ENCODE results near the gene AP2M1.
A peak's percentile ranks its signal among the peaks of the same experiment; 100 is the strongest.

The AP2M1 gene

DNA sequence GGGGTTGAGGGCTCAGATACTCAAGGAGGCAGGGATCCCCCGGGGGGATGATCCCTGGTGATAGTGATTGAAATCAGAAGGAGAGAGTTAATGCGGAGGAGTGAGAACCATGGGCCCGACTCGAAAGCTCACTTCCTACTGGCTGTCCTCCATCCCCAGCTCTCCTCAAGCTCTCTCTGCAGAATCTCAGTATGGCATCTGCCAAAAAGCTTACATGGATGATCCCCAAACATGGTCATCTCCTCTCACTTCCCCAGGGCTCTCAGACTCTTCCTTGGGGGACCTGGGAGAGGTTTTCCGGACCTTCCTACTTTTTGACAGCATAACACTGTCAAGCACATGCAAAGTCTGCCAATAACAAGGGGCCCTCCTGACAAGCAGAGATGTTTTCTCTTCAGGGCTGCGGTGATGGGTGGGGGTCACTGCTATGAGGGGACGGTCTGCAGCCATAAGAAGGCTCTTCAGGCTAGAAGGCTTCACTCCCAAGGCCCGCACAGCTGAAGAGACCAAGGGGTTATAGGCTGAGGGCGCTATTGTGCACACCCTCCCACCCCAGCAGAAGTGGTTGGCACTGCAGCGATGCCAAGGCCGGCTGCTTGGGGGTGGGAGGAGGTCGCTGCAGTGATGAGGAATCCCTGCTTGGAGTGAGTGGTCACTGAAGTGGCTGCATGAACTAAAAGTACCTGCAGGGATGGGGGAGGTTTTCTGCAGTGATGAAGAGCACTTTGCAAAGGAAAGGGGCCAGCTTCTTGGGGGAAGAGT, 53.9 kb downstream of the AP2M1 start:
- no peak for DNase-seq (ENCODE audit: low spot score)

DNA sequence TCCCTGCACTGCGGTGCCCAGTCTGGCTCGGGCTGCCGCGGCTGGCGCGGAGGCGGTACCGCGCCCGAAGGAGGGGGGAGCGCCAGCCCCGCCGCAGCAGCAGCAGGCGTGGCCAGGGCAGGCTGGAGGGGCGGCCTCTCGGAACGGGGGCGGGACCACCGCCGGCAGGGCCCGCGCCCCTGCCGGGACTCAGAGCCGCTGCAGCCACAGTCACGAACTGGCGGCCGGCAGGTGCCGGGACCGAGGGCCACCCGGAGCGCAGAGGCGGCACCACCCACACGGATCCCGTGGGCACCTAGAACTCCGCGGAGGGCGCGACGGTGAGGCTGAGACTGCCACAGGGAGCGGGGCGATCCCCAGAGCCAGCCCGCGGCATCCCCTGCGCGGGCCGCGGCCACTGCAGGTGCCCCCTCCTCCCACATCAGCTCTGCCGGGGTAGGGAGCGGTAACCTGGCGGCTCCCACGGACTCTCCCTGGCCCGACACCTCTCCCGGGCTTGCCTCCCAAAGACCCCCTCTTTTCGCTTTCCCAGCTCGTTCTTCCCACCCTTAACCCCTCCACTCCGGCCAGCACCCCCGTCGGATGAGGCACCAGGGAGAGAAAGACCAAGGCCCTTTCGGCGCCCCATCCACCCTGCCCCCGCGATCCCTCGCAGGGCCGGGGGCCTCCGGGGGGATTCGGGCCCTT, 54.9 kb downstream of the AP2M1 start, which contains the start of gene VWA5B2:
Gene VWA5B2 (plus strand): TSS at position 192 of the 687 bp plus-strand sequence. CDS start 944 bp downstream, outside the sequence.
- peak; percentile 70 for DNase-seq (ENCODE audit: low spot score)

DNA sequence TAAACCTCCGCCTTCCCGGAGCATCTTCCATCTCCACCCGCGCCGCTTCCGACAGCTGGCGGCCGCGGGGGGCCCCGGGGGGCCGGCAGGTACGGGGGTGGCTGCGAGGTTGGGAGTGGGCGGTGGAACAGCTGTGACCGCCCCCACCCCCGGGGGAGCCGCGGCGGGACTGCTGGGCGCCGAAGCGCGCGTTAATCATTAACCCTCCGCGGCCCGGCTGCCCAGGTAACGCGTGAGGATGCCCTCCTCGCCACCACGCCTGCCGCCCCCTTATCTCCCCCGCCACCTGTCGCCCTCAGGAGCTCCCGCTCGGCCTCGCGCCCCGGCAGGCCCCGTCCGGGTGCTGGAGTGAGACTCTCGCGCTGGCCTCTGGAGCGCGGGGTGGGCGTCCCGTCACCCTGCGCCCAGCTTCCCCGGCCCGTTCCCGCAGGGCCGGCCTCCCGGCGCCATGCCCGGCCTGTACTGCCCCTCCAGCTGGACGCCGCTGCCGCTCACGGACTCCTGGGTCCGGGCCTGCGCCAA, 55.5 kb downstream of the AP2M1 start:
- DNase-seq (ENCODE audit: low spot score), result no peak

DNA sequence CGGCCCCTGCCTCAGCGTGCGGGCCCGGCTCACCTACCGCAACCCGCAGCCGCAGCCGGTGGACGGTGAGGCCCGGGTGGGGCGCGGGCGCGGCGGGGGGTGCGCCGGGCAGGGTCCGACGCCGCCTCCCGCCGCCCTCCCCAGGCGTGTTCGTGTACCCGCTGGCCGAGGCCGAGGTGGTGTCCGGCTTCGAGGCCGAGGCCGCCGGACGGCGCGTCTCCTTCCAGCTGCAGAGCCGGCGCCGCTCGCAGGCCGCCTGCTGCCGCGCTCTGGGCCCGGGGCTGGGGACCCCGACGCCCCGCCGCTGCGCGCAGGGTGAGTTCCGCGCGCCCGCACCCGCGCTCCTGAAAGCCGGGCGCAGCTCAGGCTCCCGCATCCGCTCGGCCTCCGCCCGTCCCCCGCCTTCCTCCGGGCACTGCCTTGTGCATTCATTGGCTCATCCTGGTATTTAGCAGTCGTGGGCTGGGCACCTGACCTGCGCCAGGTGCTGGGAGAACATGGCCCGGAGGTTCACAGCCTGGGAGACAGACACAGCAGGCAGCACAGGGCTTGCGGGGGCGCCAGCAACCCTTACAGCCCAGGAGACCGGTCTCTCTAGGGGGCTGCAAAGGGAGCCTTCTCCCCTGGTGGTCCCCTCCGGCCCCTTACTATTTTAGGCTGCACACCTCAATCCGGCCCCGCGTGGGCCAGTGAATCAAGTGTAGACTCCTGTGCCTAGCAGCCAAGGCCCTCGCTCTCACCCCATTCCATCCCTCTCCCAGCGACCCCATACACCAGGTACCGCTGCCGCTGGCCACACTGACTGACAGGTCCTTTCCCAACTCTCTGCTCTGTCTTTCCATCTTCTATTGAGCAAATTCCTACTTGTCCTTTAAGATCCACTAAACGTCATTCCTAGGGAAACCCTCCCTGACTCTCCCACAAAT, 56.2 kb downstream of the AP2M1 start:
- DNase-seq (ENCODE audit: low spot score), result no peak

DNA sequence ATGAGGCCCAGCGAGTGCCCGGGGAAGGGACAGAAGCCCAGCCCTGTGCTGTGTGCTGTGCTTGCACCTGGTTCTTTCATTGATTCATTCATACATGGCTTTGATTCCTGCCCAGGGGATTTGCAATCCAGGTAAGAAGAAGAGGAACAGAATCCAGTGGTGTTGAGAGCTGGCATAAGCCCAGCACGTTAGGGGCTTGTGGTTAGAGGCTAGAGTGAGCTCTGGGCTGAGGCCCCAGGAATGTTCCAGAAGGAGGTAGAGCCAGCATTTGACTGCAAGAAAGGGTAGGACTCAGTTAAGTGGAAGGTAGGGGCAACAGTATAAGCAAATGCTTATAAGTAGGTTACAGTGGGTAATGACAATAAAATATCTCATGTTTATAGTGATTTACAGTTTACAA, 57.0 kb downstream of the AP2M1 start:
- no peak for DNase-seq (ENCODE audit: low spot score)

DNA sequence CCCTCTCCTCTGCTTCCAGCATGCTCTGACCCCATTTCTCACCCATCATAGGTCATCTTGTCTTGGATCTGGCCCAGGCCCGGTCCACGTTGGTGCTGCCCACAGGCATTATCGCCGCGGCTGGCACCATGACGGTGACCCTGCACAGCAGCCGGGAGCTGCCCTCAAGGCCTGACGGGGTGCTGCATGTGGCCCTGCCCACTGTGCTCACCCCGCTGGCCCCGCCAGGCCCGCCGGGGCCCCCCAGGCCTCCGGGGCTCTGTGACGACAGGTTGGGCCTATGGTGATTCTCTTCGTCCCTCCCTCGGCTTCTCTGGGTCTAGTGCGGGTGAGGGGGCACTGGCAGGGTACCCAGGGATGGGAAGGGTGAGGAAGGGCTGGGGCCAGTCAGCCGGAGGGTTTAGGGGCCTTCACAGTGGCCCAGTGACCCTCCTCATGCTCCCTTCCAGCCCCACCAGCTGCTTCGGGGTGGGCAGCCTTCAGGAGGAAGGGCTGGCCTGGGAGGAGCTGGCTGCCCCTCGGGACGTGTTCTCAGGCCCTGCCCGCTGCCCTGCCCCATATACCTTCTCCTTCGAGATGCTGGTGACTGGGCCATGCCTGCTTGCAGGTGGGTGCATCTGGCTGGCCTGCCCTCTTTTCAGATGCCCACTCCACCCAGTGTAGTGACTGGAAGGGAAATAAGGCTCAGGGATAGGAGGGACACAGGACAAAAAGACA, 58.6 kb downstream of the AP2M1 start:
- no peak for DNase-seq (ENCODE audit: low spot score)

Data from CD4-positive, alpha-beta T cell treated with Interleukin-2 at 100 ng/mL for 4 hours (primary cell).